ENCODE data around the gene POLR2E.

Gene POLR2E

GRCh38 chr19:1054102-1055027 is 40.8 kb downstream of the POLR2E start:
- Histone ChIP-seq H3K27ac (no peak overlapping the region), H3K36me3 (ENCODE audit: insufficient read depth) (no peaks in the 10 kb centered on the region)

GRCh38 chr19:1053176-1054101 is 41.7 kb downstream of the POLR2E start:
- Histone ChIP-seq H3K4me2 (no peak overlapping the region), H3K36me3 (ENCODE audit: insufficient read depth) (no peaks in the 10 kb centered on the region), H3K27me3 (ENCODE audit: insufficient read depth, low read depth) (no peaks in the 10 kb centered on the region), H3K9ac (no peak overlapping the region), H3K79me2 (ENCODE audit: insufficient read depth, low read depth) (no peaks in the 10 kb centered on the region), H3K27ac (no peak overlapping the region), H2AFZ (ENCODE audit: low read depth) (no peak overlapping the region), H4K20me1 (ENCODE audit: insufficient read depth) (no peaks in the 10 kb centered on the region), H3K4me3 (IDR thresholded peaks at IDR 0.05; ENCODE audit: insufficient read depth, low read depth, low read length) (no peak overlapping the region), H3K4me1 (ENCODE audit: low read depth, poor library complexity, severe bottlenecking) (no peaks in the 10 kb centered on the region)
- no peak for TF ChIP-seq CTCF (conservative IDR thresholded peaks at IDR 0.05; ENCODE audit: low read depth, low read length)

More at GRCh38 chr19:1054102-1055027, 40.8 kb downstream of the POLR2E start:
- Histone ChIP-seq H3K4me1 (ENCODE audit: low read depth, poor library complexity, severe bottlenecking) (no peaks in the 10 kb centered on the region), H4K20me1 (ENCODE audit: insufficient read depth) (no peaks in the 10 kb centered on the region), H3K9ac (no peak overlapping the region), H3K79me2 (ENCODE audit: insufficient read depth, low read depth) (no peaks in the 10 kb centered on the region), H3K4me2 (no peak overlapping the region), H3K4me3 (IDR thresholded peaks at IDR 0.05; ENCODE audit: insufficient read depth, low read depth, low read length) (no peak overlapping the region), H2AFZ (ENCODE audit: low read depth) (no peak overlapping the region), H3K27me3 (ENCODE audit: insufficient read depth, low read depth) (no peaks in the 10 kb centered on the region)
- no peak for TF ChIP-seq CTCF (conservative IDR thresholded peaks at IDR 0.05; ENCODE audit: low read depth, low read length)

DNA sequence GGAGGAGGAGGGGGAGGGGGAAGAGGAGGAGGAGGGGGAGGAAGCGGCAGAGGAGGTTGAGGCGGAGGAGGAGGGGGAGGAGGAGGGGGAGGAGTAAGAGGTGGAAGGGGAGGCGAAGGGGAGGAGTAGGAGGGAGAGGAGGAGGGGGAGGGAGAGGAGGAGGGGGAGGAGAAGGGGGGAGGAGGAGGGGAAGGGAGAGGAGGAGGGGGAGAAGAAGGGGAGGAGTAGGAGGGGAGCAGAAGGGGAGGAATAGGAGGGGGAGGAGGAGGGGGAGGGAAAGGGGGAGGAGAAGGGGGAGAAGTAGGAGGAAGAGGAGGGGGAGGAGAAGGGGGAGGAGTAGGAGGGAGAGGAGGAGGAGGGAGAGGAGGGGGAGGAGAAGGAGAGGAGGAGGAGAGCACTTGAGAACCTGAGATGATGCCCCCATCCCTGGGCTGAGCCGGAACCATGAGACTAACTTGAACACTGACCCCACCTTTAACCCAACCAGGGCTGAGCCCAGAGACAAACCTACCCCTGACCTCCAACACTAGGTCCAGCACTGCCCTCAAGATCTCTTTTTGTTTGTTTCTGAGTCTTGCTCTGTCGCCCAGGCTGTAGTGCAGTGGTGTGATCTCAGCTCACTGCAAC is 42.7 kb downstream of the POLR2E start:
- H3K36me3 ChIP-seq (ENCODE audit: insufficient read depth): no peaks in the 10 kb centered on the region
- no peaks in the 10 kb centered on the region for H3K27me3 ChIP-seq (ENCODE audit: insufficient read depth, low read depth)
- TF ChIP-seq CTCF (conservative IDR thresholded peaks at IDR 0.05; ENCODE audit: low read depth, low read length): no peak
- no peak overlapping the region for H3K4me2 ChIP-seq
- no peak overlapping the region for H3K9ac ChIP-seq
- no peaks in the 10 kb centered on the region for H3K4me1 ChIP-seq (ENCODE audit: low read depth, poor library complexity, severe bottlenecking)
- no peaks in the 10 kb centered on the region for H3K79me2 ChIP-seq (ENCODE audit: insufficient read depth, low read depth)
- no peak overlapping the region for H2AFZ ChIP-seq (ENCODE audit: low read depth)
- no peaks in the 10 kb centered on the region for H4K20me1 ChIP-seq (ENCODE audit: insufficient read depth)
- H3K4me3 ChIP-seq (IDR thresholded peaks at IDR 0.05; ENCODE audit: insufficient read depth, low read depth, low read length): no peak overlapping the region
- H3K27ac ChIP-seq: no peak overlapping the region

DNA sequence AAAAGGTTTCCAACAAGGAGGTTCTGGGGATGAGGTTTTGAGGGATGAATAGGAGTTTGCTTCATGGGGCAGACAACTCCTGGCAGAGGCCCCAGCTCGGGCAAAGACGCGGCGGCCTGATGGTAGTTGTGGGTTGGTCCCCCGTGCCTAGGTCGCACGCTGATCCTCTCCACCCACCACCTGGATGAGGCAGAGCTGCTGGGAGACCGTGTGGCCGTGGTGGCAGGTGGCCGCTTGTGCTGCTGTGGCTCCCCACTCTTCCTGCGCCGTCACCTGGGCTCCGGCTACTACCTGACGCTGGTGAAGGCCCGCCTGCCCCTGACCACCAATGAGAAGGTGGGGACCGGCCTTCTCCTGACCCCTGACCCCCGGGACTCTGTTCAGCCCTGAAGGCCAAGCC is 43.4 kb downstream of the POLR2E start:
- Histone ChIP-seq H3K27me3 (ENCODE audit: insufficient read depth, low read depth) (no peaks in the 10 kb centered on the region), H3K4me3 (IDR thresholded peaks at IDR 0.05; ENCODE audit: insufficient read depth, low read depth, low read length) (no peak overlapping the region), H2AFZ (ENCODE audit: low read depth) (no peak overlapping the region), H3K36me3 (ENCODE audit: insufficient read depth) (no peaks in the 10 kb centered on the region), H3K27ac (no peak overlapping the region), H3K4me2 (no peak overlapping the region), H3K79me2 (ENCODE audit: insufficient read depth, low read depth) (no peaks in the 10 kb centered on the region), H3K9ac (no peak overlapping the region), H3K4me1 (ENCODE audit: low read depth, poor library complexity, severe bottlenecking) (no peaks in the 10 kb centered on the region), H4K20me1 (ENCODE audit: insufficient read depth) (no peaks in the 10 kb centered on the region)
- no peak for TF ChIP-seq CTCF (conservative IDR thresholded peaks at IDR 0.05; ENCODE audit: low read depth, low read length)
